Measurements from ENCODE around the gene TSPAN9. TPM values are rescaled to one million over a fixed set of nuclear protein-coding genes. Genes with fewer than 3 reads are reported as not detected.

Gene TSPAN9
- total RNA-seq, 4 donors from 2014 or later = 27.8 to 47.2 (median 34.3) TPM

GRCh38 chr12:3305904-3306619 lies 228.9 kb downstream of the TSPAN9 start:
- Histone ChIP-seq H3K36me3 (no peaks in the 10 kb centered on the region), H3K27me3 (peaks cover 14% of the 10 kb centered on the region), H3K27ac (no peak overlapping the region), H3K9me3 (no peaks in the 10 kb centered on the region), H3K4me1 (peaks cover 11% of the 10 kb centered on the region), H3K4me3 (no peak overlapping the region)
- TF ChIP-seq, protein P1, sequence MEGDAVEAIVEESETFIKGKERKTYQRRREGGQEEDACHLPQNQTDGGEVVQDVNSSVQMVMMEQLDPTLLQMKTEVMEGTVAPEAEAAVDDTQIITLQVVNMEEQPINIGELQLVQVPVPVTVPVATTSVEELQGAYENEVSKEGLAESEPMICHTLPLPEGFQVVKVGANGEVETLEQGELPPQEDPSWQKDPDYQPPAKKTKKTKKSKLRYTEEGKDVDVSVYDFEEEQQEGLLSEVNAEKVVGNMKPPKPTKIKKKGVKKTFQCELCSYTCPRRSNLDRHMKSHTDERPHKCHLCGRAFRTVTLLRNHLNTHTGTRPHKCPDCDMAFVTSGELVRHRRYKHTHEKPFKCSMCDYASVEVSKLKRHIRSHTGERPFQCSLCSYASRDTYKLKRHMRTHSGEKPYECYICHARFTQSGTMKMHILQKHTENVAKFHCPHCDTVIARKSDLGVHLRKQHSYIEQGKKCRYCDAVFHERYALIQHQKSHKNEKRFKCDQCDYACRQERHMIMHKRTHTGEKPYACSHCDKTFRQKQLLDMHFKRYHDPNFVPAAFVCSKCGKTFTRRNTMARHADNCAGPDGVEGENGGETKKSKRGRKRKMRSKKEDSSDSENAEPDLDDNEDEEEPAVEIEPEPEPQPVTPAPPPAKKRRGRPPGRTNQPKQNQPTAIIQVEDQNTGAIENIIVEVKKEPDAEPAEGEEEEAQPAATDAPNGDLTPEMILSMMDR (IDR thresholded peaks at IDR 0.05) = no peak
- TF ChIP-seq EP300 (IDR thresholded peaks at IDR 0.05) (no peak), POLR2A (IDR thresholded peaks at IDR 0.05) (no peak), POLR2AphosphoS5 (IDR thresholded peaks at IDR 0.05) (no peak)
- WGBS = 92% methylated on average over 17 of the region's 19 CpGs
- no peak for DNase-seq (ENCODE audit: low spot score in 2 of 2)

DNA sequence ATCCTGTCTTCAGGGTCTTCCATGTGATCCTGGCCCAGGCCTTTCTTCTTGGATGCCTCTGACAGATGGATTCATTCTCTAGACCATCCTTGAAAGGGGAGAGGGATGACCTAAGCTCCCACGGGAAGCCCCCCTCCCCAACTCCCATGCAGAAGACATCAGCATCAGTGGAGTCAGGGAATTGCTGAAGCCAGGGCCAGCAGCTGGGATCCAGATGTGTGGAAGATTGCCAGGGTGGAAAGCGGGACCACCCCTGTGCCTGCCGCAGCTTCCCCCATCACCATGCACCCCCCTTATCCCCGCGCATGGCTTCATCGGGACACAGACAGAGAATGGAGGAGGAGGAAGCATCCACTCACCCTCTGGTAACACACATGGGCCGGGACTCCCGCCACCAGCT lies 230.2 kb downstream of the TSPAN9 start:
- H3K9me3 ChIP-seq = no peaks in the 10 kb centered on the region
- H3K4me1 ChIP-seq = peaks cover 19% of the 10 kb centered on the region
- H3K4me3 ChIP-seq = no peak overlapping the region
- peaks cover 14% of the 10 kb centered on the region for H3K27me3 ChIP-seq
- DNase-seq (ENCODE audit: low spot score in 2 of 2) = no peak
- no peak overlapping the region for H3K27ac ChIP-seq
- no peaks in the 10 kb centered on the region for H3K36me3 ChIP-seq
- TF ChIP-seq POLR2AphosphoS5 (IDR thresholded peaks at IDR 0.05) (no peak), POLR2A (IDR thresholded peaks at IDR 0.05) (no peak), EP300 (IDR thresholded peaks at IDR 0.05) (no peak)
- TF ChIP-seq, protein P1 (IDR thresholded peaks at IDR 0.05) = no peak
- 60% methylated on average over 1 of the region's 8 CpGs for WGBS

- no peaks in the 10 kb centered on the region for H3K9me3 ChIP-seq
- no peak for DNase-seq (ENCODE audit: low spot score in 2 of 2)
- peaks cover 20% of the 10 kb centered on the region for H3K4me1 ChIP-seq
- peaks cover 14% of the 10 kb centered on the region for H3K27me3 ChIP-seq
- H3K27ac ChIP-seq = no peak overlapping the region
- H3K36me3 ChIP-seq = no peaks in the 10 kb centered on the region
- TF ChIP-seq, protein P1 (IDR thresholded peaks at IDR 0.05) = no peak
- TF ChIP-seq EP300 (IDR thresholded peaks at IDR 0.05) (no peak), POLR2AphosphoS5 (IDR thresholded peaks at IDR 0.05) (no peak), POLR2A (IDR thresholded peaks at IDR 0.05) (no peak)
- no peak overlapping the region for H3K4me3 ChIP-seq
- 92% methylated on average over 8 of the region's 8 CpGs for WGBS
Observed at GRCh38 chr12:3308063-3308462, 230.9 kb downstream of the TSPAN9 start.

DNA sequence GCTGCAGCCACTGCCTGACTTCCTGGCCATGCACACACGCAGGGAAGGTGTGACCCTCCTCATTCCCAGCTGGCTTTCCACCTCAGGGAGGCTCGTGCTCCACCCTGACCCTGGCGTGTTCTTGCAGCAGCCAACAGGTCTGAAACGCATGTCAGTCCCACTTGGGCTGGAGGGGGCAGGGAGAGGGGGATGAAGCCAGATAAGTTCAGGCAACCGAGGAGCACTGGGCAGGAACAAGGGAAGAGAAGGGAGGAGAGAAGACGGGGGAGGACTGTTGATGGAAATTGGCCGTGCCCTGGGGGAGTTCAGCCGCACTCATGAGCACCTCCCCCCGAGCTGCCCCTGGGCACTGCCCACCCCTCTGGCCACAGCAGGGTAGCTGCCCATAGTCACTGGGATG lies 231.4 kb downstream of the TSPAN9 start:
- TF ChIP-seq EP300 (IDR thresholded peaks at IDR 0.05) (no peak), POLR2A (IDR thresholded peaks at IDR 0.05) (no peak)
- no peak overlapping the region for H3K27ac ChIP-seq
- no peak overlapping the region for H3K4me3 ChIP-seq
- H3K4me1 ChIP-seq = peaks cover 26% of the 10 kb centered on the region
- H3K9me3 ChIP-seq = no peaks in the 10 kb centered on the region
- no peak for DNase-seq (ENCODE audit: low spot score in 2 of 2)
- 55% methylated on average over 9 of the region's 9 CpGs for WGBS
- H3K27me3 ChIP-seq = peaks cover 9% of the 10 kb centered on the region
- H3K36me3 ChIP-seq = no peaks in the 10 kb centered on the region

DNA sequence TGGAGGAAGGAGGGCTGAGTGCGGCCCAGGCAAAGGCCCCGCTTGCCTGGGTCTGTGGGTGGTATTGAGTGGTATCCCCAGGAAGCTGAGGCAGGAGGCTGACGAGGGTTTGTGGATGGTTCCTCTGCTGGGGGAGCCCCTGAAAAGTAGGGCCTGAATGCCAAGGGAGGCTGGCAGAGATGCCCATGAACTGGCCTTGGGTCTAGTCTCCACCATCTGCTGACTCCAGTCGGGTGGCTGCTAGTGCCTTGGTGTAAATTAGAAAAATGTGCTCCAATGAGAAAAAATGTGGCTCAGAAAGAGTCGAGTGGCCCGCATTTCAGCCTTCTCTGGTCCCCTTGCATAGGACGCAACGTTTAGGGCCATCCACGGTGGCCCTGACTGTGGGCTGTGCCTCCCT lies 232.6 kb downstream of the TSPAN9 start:
- no peaks in the 10 kb centered on the region for H3K9me3 ChIP-seq
- peaks cover 37% of the 10 kb centered on the region for H3K4me1 ChIP-seq
- WGBS = 80% methylated on average over 9 of the region's 9 CpGs
- DNase-seq (ENCODE audit: low spot score in 2 of 2) = no peak
- H3K4me3 ChIP-seq = no peak overlapping the region
- H3K27ac ChIP-seq = no peak overlapping the region
- TF ChIP-seq POLR2AphosphoS5 (IDR thresholded peaks at IDR 0.05) (no peak), EP300 (IDR thresholded peaks at IDR 0.05) (no peak), POLR2A (IDR thresholded peaks at IDR 0.05) (no peak)
- TF ChIP-seq, protein P1 (IDR thresholded peaks at IDR 0.05) = no peak
- H3K27me3 ChIP-seq = peaks cover 7% of the 10 kb centered on the region
- no peaks in the 10 kb centered on the region for H3K36me3 ChIP-seq

All from suprapubic skin (tissue), 4 donors.